Hepatocyte (in vitro differentiated cells): ENCODE data around the gene SLC47A2. TPM values are rescaled to one million over a fixed set of nuclear protein-coding genes. Genes with fewer than 3 reads are reported as not detected.

Source experiments
- DNase-seq: peaks from one replicate; pipeline ENCODE4 v3.0.0-alpha.2; 2016; ENCODE audit warnings: low spot score
- H2AFZ ChIP-seq: fragments of 200-600 bp; sonication (generic); 2 replicates; pipeline ENCODE4 v1.6.0; 2016; ENCODE audit warnings: antibody characterized with exemption, mild to moderate bottlenecking
- H3K27ac ChIP-seq: fragments of 200-600 bp; sonication (generic); 2 replicates; pipeline ENCODE4 v1.5.1; 2016; ENCODE audit warnings: mild to moderate bottlenecking
- H3K27me3 ChIP-seq: fragments of 200-600 bp; sonication (generic); 2 replicates; pipeline ENCODE4 v1.6.1; 2016
- H3K36me3 ChIP-seq: fragments of 200-600 bp; sonication (generic); replicated peaks from 2 replicates; pipeline ENCODE4 v1.5.1; 2016; ENCODE audit warnings: low read depth; ENCODE audit not compliant: insufficient read depth
- H3K4me1 ChIP-seq: fragments of 200-600 bp; sonication (generic); 2 replicates; pipeline ENCODE4 v1.5.1; 2016; ENCODE audit warnings: mild to moderate bottlenecking, moderate library complexity; ENCODE audit not compliant: insufficient read depth
- H3K4me2 ChIP-seq: fragments of 200-600 bp; sonication (generic); 2 replicates; pipeline ENCODE4 v1.6.0; 2016
- H3K4me3 ChIP-seq: fragments of 200-600 bp; sonication (generic); 2 replicates; pipeline ENCODE4 v1.5.1; 2016; ENCODE audit warnings: mild to moderate bottlenecking
- H3K79me2 ChIP-seq: fragments of 200-600 bp; sonication (generic); 2 replicates; pipeline ENCODE4 v1.6.0; 2017; ENCODE audit warnings: mild to moderate bottlenecking
- H3K9me2 ChIP-seq: fragments of 200-600 bp; sonication (generic); replicated peaks from 2 replicates; pipeline ENCODE4 v1.6.0; 2017; ENCODE audit warnings: mild to moderate bottlenecking; ENCODE audit not compliant: insufficient read depth
- H3K9me3 ChIP-seq: fragments of 200-600 bp; sonication (generic); 2 replicates; pipeline ENCODE4 v1.5.1; 2016; ENCODE audit warnings: low read depth, mild to moderate bottlenecking
- H4K20me1 ChIP-seq: fragments of 200-600 bp; sonication (generic); 2 replicates; pipeline ENCODE4 v1.6.0; 2016; ENCODE audit warnings: mild to moderate bottlenecking; ENCODE audit not compliant: insufficient read depth, poor library complexity, severe bottlenecking
- CTCF ChIP-seq: fragments of 200-600 bp; sonication (generic); IDR thresholded peaks from 2 replicates; pipeline ENCODE4 v1.5.1; 2016; ENCODE audit warnings: antibody characterized with exemption, mild to moderate bottlenecking; ENCODE audit not compliant: poor library complexity
- EZH2 ChIP-seq: fragments of 200-600 bp; sonication (generic); IDR thresholded peaks from 2 replicates; pipeline ENCODE4 v1.6.1; 2016; ENCODE audit warnings: antibody characterized with exemption, mild to moderate bottlenecking, borderline replicate concordance
- EZH2phosphoT487 ChIP-seq: fragments of 200-600 bp; sonication (generic); IDR thresholded peaks from one replicate; pipeline ENCODE4 v1.6.1; 2018; ENCODE audit warnings: antibody characterized with exemption, mild to moderate bottlenecking, low read depth, moderate library complexity; ENCODE audit not compliant: unreplicated experiment, severe bottlenecking
- WGBS: methylation state at CpG from one replicate; pipeline ENCODE4 v1.1.6; 2016; ENCODE audit warnings: low lambda C conversion rate; ENCODE audit errors: missing lambda C conversion rate; 5-methylcytosine and 5-hydroxymethylcytosine counted together
- polyA plus RNA-seq: library from polyadenylated mRNA; unstranded; fragments of >200 nt; fragmentation: Nextera tagmentation; extraction: Ambion mirVana; gene quantifications from 2 replicates; pipeline ENCODE4 v1.2.1, GENCODE V29; 2016
- total RNA-seq: library from RNA; depleted of rRNA; stranded (reverse); fragments of >200 nt; gene quantifications from 2 replicates; pipeline ENCODE4 v1.2.3, GENCODE V29; 2014

The SLC47A2 gene
- total and polyA plus RNA-seq, 2 experiments from 2014 or later, result 0.07 TPM; not detected in 1

- Histone ChIP-seq H3K4me2 (no peak overlapping the region), H2AFZ (no peak overlapping the region), H3K27ac (no peak overlapping the region), H4K20me1 (no peaks in the 10 kb centered on the region), H3K79me2 (peaks cover 16% of the 10 kb centered on the region), H3K9me2 (no peaks in the 10 kb centered on the region), H3K27me3 (no peaks in the 10 kb centered on the region), H3K9me3 (no peaks in the 10 kb centered on the region), H3K4me3 (no peak overlapping the region), H3K36me3 (no peaks in the 10 kb centered on the region), H3K4me1 (peaks cover 27% of the 10 kb centered on the region)
- no peak for TF ChIP-seq EZH2phosphoT487
- no peak for TF ChIP-seq EZH2
- TF ChIP-seq CTCF, result peak; percentile 49
- WGBS, result 24% methylated on average over 4 of the region's 4 CpGs
- peak; percentile 37 for DNase-seq
These were observed 70.6 kb downstream of the SLC47A2 start for GRCh38 chr17:19645734-19646201.

GRCh38 chr17:19644493-19645210 is 71.7 kb downstream of the SLC47A2 start:
- Histone ChIP-seq H4K20me1 (no peaks in the 10 kb centered on the region), H3K9me3 (no peaks in the 10 kb centered on the region), H3K4me1 (peaks cover 18% of the 10 kb centered on the region), H3K79me2 (peaks cover 5% of the 10 kb centered on the region), H3K9me2 (no peaks in the 10 kb centered on the region), H2AFZ (no peak overlapping the region), H3K27me3 (no peaks in the 10 kb centered on the region), H3K36me3 (no peaks in the 10 kb centered on the region), H3K4me2 (no peak overlapping the region), H3K27ac (no peak overlapping the region), H3K4me3 (no peak overlapping the region)
- WGBS, result 85% methylated on average over 5 of the region's 5 CpGs
- no peak for TF ChIP-seq EZH2
- TF ChIP-seq CTCF, result no peak
- no peak for TF ChIP-seq EZH2phosphoT487
- DNase-seq, result no peak

- Histone ChIP-seq H3K9me2 (no peaks in the 10 kb centered on the region), H3K4me2 (no peak overlapping the region)
- WGBS, result 49% methylated on average over 5 of the region's 5 CpGs
These were observed 74.0 kb downstream of the SLC47A2 start for GRCh38 chr17:19642373-19642893.

GRCh38 chr17:19641687-19642372 is 74.6 kb downstream of the SLC47A2 start:
- Histone ChIP-seq H3K4me3 (no peak overlapping the region), H3K4me2 (no peak overlapping the region), H3K4me1 (peaks cover 4% of the 10 kb centered on the region), H2AFZ (no peak overlapping the region), H3K9me2 (no peaks in the 10 kb centered on the region), H3K36me3 (no peaks in the 10 kb centered on the region), H3K27ac (no peak overlapping the region), H4K20me1 (no peaks in the 10 kb centered on the region), H3K79me2 (no peaks in the 10 kb centered on the region), H3K27me3 (no peaks in the 10 kb centered on the region), H3K9me3 (no peaks in the 10 kb centered on the region)
- TF ChIP-seq CTCF (no peak), EZH2phosphoT487 (no peak), EZH2 (no peak)
- 81% methylated on average over 4 of the region's 4 CpGs for WGBS
- DNase-seq, result no peak

More at GRCh38 chr17:19642373-19642893, 74.0 kb downstream of the SLC47A2 start:
- no peaks in the 10 kb centered on the region for H3K79me2 ChIP-seq
- H3K36me3 ChIP-seq, result no peaks in the 10 kb centered on the region
- no peak for TF ChIP-seq EZH2phosphoT487
- no peaks in the 10 kb centered on the region for H3K27me3 ChIP-seq
- H3K4me1 ChIP-seq, result peaks cover 10% of the 10 kb centered on the region
- H4K20me1 ChIP-seq, result no peaks in the 10 kb centered on the region
- no peak overlapping the region for H3K4me3 ChIP-seq
- DNase-seq, result no peak
- H3K9me3 ChIP-seq, result no peaks in the 10 kb centered on the region
- H2AFZ ChIP-seq, result no peak overlapping the region
- H3K27ac ChIP-seq, result no peak overlapping the region
